AG08396 (cell line): ENCODE measurements around the gene ZBTB44.

Experiments used
- DNase-seq: peaks from one replicate; pipeline ENCODE4 v3.0.0; 2012; ENCODE audit warnings: low spot score, mixed read lengths

ZBTB44 gene

DNA sequence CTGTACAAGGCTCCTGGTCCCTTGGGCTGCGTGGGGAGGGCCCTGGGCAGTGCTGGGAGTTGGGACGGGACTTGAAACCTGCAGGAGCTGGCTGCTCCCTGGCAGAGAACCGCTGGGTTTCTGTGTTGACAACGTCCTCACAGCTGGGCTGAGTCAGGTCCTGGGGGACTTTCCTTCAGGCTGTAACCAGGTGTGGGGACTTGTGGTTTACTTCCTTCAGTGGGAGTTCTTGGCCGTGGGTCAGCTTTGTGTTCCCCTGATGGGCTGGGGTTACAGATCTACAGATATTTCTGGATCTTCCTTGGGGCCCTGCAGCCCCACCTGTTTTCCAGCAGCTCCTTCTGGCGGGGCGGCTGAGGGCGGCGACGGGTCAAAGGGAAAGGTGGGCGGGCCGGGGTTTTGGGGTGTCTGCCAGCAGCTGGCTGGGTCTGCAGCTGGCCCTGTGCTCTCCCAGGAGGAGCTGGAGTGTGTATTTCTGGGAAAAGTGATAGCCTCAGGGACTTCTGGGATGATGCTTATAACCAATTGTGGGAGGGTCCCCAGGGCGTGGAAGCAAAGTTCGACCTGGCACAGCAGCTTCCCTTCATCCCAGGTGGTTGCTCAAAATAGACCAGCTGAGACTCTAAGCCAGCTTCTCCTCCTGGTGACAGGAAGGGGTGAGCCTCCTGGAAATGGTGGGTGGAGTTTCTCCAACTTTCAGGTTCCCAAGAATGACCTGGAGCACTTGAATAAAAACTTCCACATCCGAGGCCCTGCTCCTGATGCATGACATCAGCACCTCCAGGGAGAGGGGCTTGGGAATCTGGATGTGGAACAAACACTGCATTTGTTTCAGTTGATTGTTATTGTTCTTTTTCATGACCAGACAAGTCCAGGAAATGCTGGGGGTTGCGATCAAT, 136.0 kb downstream of the ZBTB44 start:
- DNase-seq: no peak

DNA sequence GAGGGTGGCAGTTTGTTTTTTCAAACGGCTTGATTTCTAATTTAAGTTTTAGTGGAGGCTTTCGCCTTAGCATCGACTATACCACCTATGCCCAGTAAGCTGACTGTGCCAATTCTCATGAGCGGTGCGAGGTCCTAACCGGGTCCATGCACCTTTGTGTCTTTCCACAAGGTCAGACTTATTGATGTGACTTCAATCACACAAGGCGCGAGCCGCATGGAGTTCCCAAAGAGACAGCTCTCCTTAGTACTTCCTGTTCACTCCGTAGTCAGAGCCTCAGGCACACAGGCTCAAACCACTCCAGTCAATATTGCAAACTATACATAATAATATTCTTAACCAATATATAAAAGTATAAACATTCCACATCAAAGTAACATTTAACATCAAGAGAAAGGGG, 136.9 kb downstream of the ZBTB44 start:
- DNase-seq: no peak
